Hindlimb muscle (tissue), 1 donor: ENCODE measurements around the gene ATP5PF. TPM values are rescaled to one million over a fixed set of nuclear protein-coding genes. Genes with fewer than 3 reads are reported as not detected.
A peak's percentile ranks its signal among the peaks of the same experiment; 100 is the strongest.
"Not testable (repeated sequence)": the region's sequence is repeated elsewhere in the genome, so short reads cannot be mapped to it uniquely, and the experiment has no call there.

Experiments used
- DNase-seq: peaks from one replicate; pipeline ENCODE4 v3.0.0-alpha.2; 2013
- polyA plus RNA-seq: library from polyadenylated mRNA; unstranded; fragments of 120-200 nt; gene quantifications from one replicate; pipeline ENCODE4 v1.2.1, GENCODE V29; 2013; ENCODE audit not compliant: insufficient read length

The ATP5PF gene, protein sequence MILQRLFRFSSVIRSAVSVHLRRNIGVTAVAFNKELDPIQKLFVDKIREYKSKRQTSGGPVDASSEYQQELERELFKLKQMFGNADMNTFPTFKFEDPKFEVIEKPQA
- 210 TPM for polyA plus RNA-seq

GRCh38 chr21:25734904-25735645 is at the start of gene ATP5PF, which contains the start of gene GABPA:
TSS of gene ATP5PF (minus strand) at chr21:25734904. CDS start at chr21:25729794, 5,110 bp downstream.
TSS of gene GABPA (plus strand) at chr21:25734972. CDS start at chr21:25741599, 6,627 bp downstream.
- peak; percentile 96 for DNase-seq

GRCh38 chr21:25778126-25778875 is 43.6 kb upstream of the ATP5PF start:
- not testable (repeated sequence) for DNase-seq

DNA sequence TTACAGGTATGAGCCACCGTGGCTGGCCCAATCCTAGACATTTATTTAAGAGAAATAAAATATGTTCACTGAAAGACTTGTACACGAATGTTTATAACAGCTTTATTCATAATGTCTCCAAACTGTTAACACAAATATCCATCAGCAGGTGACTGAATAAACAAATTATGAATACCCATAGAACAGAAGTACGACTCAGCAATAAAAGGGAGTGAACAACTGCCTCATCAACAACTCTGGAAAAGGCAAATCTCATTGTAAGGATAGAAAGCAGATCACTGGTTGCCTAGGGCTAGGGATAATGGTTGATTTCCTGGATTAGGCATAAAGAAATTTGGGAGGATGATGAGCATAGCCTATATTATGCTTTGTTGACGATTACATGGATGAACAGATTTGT is 41.7 kb upstream of the ATP5PF start:
- DNase-seq, result no peak

- DNase-seq, result no peak
These were observed 38.0 kb upstream of the ATP5PF start for GRCh38 chr21:25772686-25773085.

DNA sequence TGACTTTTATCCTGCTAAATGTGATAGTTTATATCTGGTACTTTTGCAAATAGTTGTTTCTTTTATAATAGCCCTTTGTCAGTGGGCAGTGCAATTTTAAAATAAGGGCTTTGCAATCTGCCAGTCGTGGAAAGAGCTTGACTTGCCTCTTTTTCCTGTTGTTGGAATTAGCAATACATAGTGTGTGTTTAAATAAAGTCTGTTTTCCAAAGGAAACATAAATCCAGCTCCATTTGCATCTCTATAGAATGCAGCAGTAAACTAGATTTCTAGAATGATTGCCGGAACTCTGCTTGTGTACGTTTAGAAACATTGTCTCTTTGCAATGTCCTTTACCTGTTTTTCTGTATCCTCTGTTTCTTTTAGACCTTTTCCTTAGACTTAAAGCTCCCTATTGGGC is 33.2 kb upstream of the ATP5PF start:
- no peak for DNase-seq

- no peak for DNase-seq
These were observed 29.4 kb upstream of the ATP5PF start for GRCh38 chr21:25764065-25764464.

DNA sequence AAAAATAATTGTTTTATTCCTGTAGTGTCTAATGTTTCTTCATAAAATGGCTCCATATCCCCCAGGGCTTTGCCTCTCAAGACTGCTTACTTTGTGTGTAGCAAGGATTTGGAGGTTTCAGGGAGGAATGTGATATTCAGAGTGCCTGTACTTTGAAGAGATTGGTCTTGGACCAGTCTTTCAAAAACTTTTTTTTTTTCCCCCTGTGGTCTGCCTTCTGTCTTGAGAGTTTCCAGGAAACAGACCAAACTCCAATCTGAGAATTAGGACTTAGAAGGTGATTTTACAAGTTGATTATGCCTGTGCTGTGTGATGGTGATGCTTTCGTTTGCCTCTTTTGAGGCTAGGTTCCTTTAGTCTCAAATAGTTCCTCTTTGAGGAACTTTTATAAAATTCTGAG is 26.0 kb upstream of the ATP5PF start:
- no peak for DNase-seq

GRCh38 chr21:25760061-25760460 is 25.4 kb upstream of the ATP5PF start:
- no peak for DNase-seq

DNA sequence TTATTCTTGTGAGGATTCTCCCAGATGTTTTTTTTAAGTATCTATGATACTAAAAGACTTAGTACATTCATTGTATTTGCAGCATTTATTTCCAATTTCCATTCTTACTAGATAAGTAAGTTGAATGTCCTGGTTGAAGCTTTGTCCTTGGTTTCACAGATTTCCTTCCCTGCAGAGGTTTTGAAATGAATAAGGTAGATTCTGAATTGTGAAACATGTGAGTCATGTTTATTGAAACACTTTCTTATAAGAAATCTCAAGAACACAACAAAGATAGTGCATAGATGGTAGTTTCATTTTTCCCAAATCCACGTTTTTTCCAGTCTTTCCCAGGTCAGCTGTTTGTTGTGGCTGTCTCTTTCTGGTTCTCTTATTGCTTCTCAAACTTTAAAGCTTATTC is 24.9 kb upstream of the ATP5PF start:
- DNase-seq, result no peak

DNA sequence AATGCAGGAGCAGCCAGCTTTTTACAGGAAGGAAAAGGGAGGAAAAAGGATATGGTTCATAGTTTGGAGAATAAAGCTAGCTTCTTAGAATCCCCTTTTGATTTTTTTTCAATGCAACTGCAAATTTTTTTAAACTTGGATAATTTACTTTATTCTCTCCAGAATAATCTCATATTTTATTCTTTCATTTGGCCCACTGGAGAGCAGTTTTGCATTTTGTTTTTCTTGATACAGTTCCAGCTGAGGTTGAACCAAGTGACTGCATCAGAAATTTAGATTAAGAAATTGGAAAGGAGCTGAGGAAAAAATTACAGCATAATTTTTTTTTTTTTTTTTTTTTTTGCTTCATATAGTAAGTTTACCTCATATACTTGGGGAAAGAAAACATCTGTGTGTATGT is 22.8 kb upstream of the ATP5PF start:
- peak; percentile 59 for DNase-seq

DNA sequence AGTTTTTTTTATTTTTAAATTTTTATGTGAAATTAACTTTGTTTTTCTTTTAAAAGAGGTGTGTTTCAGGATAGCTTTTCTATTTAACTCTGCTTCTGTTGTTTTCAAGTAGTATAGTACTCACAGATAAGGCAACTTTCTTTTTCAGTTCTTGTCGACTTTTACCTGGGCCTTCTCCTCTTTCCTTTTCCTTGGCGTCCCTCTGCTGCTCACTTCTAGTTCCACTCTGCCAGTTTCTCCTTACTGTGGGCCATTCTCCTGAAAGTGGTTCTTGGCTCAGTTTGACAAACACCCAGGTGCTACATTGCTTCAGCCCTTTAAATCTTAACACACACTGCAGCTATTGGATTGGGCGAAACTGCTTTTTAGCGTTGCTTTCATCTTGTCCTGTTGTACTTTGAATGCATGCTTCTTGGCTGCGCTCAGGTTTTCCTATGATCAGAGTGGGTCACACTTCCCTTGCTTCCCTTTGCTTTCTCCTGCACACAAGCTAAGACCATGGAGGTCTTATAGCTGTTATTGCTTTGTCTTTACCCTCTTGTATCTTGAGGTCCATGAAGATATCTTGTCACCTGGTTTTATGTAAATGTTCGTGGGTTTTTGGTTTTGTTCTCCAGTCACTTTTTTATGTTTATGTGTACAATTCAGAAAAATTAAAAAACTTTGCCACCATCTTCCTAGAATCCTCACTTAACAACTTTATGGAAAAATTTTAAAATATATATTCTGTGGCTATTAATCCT is 21.7 kb upstream of the ATP5PF start:
- DNase-seq, result no peak

- DNase-seq, result no peak
These were observed 17.7 kb upstream of the ATP5PF start for GRCh38 chr21:25752416-25752815.

- DNase-seq, result no peak
These were observed 15.4 kb upstream of the ATP5PF start for GRCh38 chr21:25750085-25750484.

DNA sequence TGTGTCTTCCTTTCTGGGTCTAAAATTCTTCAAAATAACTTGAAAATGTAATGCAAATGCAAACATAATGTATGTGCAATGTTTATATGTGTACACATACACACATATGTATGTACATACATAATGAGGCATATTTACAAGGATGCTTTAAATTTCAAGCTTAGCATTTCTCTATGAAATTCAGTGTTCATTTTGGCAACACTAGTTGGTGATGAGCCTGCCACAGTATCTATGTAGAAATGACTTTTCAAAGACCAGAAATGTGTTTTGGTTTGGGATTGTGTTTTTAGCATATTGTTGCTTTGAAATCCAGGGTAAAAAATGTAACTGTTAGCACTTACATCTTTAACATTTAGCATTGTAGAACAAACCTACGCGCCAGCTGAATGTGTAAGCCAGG is 10.2 kb upstream of the ATP5PF start:
- no peak for DNase-seq

DNA sequence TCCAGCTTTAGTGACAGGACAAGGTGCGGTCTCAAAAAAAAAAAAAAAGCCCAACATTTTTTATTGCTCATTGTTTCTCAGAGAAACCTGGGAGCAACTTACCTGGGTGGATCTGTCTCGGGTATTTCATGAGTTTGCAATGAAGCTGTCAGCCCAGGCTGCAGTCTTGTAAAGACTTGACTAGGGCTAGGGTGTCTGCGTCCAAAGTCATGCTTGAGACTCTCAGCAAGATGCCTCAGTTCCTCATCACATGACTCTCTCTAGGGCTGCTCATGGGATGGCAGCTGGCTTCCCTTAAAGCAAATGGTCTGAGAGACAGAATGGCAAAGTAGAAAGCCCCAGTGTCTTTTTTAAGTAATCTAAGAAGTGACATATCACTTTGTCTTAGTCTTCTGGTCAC is 8.2 kb upstream of the ATP5PF start:
- no peak for DNase-seq

DNA sequence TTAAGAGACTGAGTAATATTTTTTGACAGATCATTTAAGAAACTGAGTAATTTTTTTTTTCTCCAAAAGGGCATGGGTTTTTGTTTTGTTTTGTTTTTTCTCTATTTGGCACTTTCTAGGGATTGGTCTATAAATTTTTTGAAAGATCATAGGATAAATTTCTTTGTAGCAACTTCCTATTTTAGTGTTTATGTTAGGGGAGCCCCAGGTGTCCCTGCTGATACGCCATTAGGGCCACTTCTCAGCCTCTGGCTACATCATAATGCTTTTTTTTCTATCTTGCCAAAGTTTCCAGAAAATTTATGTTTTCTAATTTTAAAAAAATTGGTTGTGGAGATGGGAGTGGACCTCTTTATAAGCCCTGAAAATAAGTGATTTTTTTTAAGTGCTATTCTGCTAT is 2.7 kb upstream of the ATP5PF start:
- DNase-seq, result no peak

GRCh38 chr21:25735646-25736597 is 1.2 kb upstream of the ATP5PF start:
- DNase-seq, result peak; percentile 89

GRCh38 chr21:25734654-25734903 is 125 bp downstream of the ATP5PF start:
- DNase-seq, result no peak

DNA sequence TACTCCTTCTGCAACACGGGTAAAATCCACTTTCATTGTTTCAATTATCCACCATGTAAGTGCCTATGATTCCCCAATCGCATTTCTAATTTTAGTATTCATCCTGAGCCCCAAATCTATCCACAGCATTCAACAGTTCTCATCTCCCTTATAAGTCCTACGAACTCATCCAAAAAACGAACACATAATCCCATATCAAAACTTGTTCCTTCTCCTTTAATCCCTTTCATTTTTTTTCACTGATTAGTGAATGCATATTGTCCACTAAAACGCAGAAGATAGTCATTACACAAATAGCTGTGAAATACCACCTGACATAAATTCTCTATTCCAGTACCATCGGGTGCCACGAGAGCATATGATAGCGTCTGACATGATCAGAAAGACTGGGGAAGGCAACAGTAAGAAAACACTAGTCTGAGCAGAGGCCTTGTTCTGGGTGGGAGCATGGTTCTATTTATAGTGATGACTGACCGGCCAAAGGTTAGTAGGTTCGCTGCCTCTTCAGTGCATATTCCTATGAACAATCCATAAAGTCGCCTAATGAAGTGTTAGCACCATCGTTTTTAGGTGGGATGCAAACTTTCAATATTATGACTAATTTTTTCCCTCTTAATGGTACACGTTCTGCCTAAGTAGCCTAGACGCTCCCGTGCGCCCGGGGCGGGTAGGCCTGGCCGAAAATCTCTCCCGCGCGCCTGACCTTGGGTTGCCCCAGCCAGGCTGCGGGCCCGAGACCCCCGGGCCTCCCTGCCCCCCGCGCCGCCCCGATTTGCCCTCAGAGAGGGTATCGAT is 648 bp downstream of the ATP5PF start:
- peak; percentile 41 for DNase-seq

DNA sequence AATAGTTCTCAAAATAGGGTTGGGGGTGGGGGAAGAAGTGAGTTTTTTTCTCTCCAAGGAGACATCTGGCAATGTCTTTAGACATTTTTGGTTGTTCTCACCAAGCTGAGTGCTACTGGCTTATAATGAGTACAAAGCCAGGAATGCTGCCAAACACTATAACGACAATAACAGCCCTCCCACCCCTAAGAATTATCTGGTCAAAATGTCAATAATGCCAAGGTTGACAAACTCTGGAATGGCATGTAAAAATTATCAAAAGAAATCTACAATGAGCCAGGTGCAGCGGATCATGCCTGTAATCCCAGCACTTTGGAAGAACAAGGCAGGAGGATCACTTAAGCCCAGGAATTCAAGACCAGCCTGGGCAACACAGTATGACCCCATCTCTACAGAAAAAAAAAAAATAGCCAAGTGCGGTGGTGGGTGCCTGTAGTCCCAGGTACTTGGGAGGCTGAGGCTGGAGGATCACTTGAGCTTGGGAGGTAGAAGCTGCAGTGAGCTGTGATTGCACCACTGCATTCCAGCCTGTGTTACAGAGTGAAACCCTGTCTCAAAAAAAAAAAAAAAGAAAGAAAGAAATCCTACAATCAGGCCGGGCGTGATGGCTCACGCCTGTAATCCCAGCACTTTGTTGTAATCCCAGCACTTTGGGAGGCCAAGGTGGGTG is 2.5 kb downstream of the ATP5PF start:
- no peak for DNase-seq

DNA sequence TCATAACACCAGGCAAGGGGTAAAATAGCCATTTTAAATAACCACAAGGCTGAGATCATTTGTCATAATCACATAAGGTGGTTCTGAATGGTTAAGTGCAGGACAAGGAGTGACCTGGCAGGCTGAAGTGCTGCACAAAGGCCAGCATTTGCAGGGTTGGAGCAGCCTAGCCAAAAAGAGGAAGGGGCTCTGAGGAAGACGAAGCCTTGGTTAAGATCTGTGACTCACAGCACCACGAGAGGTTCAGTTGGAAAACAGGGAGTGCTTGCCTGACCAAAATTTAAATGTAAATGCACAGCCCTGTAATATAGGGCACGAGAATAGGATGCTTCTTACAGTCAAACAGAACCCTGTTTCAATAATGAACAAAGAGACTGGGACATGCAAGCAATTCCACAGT is 12.1 kb downstream of the ATP5PF start:
- no peak for DNase-seq
